ENCODE data around the gene MYZAP. TPM values are rescaled to one million over a fixed set of nuclear protein-coding genes. Genes with fewer than 3 reads are reported as not detected.

Gene MYZAP
- total and polyA plus RNA-seq, 2 of the 4 experiments (the other 2 are of a cell fraction): not detected

DNA sequence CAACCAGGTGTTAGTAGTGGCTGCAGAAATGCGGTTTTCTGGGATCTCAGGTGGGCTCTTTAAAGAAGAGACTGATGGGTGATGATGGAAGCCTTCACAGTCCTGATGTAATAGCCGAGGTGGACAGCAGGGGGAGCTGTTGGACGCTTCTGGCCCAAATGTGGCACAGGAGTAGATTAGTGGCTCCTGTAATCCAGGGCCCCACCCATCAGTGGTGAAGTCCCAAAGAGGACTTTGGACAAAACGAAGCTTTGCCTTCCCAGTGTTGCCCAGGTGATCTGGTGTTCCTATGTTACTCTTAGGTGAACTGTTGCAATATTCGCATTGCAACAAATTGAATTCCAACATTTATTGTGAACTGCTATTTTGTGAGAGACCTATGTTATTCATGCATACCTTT lies 31.8 kb upstream of the MYZAP start:
- H4K20me1 ChIP-seq (ENCODE audit: insufficient read depth, low read length): no peaks in the 10 kb centered on the region
- no peaks in the 10 kb centered on the region for H3K9me1 ChIP-seq (ENCODE audit: insufficient read depth, low read length)
- H2AFZ ChIP-seq (replicated peaks; ENCODE audit: low read length, poor library complexity): no peak overlapping the region
- H3K9ac ChIP-seq (ENCODE audit: low read depth, low read length): no peak overlapping the region
- H3K14ac ChIP-seq (replicated peaks; ENCODE audit: low read depth, low read length): no peak overlapping the region
- H3K23ac ChIP-seq (ENCODE audit: low read depth, low read length): no peak overlapping the region
- ATAC-seq (ENCODE audit: low read depth) (peak; percentile 64), DNase-seq (no peak)
- no peak overlapping the region for H2BK120ac ChIP-seq (ENCODE audit: low read depth, low read length)
- dilution Hi-C loops (cut with HindIII; ENCODE audit: low sequenced_read_pairs, unreplicated experiment) (no loop called here), in situ Hi-C loops (cut with MboI; ENCODE audit: low sequenced_read_pairs) (loop anchor here (10.0 kb wide), 1 partner anchor 305 kb away; no protein-coding TSS in a partner anchor), intact Hi-C loops (cut with micrococcal nuclease) (loop anchor here (2.0 to 10.0 kb wide), 3 partner anchors 147 to 623 kb away; partner anchors contain the start of gene POLR2M)
- no peak overlapping the region for H2BK15ac ChIP-seq (ENCODE audit: low read depth, low read length)
- no peak overlapping the region for H4K8ac ChIP-seq (ENCODE audit: low read depth in 2 of 2, low read length in 2 of 2)
- H3K4me2 ChIP-seq (ENCODE audit: low read depth, low read length): no peak overlapping the region
- no peak overlapping the region for H4K5ac ChIP-seq (ENCODE audit: low read depth, low read length)
- H3K27ac ChIP-seq (ENCODE audit: insufficient read depth, low read length): no peak overlapping the region
- WGBS, 2 experiments (ENCODE audit: extremely low coverage in 2 of 2, insufficient read length in 1 of 2): no CpG with 5 or more reads among the region's 5 CpGs
- peaks cover 13% of the 10 kb centered on the region; the same call in 1 of the 2 replicates for H3K27me3 ChIP-seq (ENCODE audit: control insufficient read depth, insufficient read depth, low read length)
- H3K4me3 ChIP-seq (ENCODE audit: insufficient read depth, low read depth, low read length): no peak overlapping the region
- H2AK5ac ChIP-seq (ENCODE audit: low read depth, low read length): no peak overlapping the region
- no peak overlapping the region for H4K91ac ChIP-seq (ENCODE audit: insufficient read depth, low read depth, low read length)
- TF ChIP-seq RAD21 (IDR thresholded peaks at IDR 0.05; ENCODE audit: low read length) (peak; percentile 50), CTCF (conservative IDR thresholded peaks at IDR 0.05; ENCODE audit: low read depth, low read length) (peak; percentile 67), BHLHE40 (IDR thresholded peaks at IDR 0.05; ENCODE audit: low read depth, low read length) (no peak), SMC3 (IDR thresholded peaks at IDR 0.05; ENCODE audit: low read depth, low read length) (peak; percentile 32; the same call in 1 of the 2 replicates)
- no peak overlapping the region for H3K56ac ChIP-seq (ENCODE audit: extremely low read depth, insufficient read depth, low read length)
- H3K79me1 ChIP-seq (ENCODE audit: low read depth in 1 of 2, low read length in 2 of 2): no peaks in the 10 kb centered on the region
- no TSS peak for BruUV-seq (replicated peaks)
- no peak overlapping the region for H2BK20ac ChIP-seq (ENCODE audit: low read depth, low read length)
- H2AK9ac ChIP-seq (replicated peaks; ENCODE audit: low read depth, low read length, poor library complexity): no peak overlapping the region
- no peaks in the 10 kb centered on the region; the same call in 1 of the 2 replicates for H3K9me3 ChIP-seq (ENCODE audit: control insufficient read depth, insufficient read depth, low read length)
- ChIA-PET POLR2A (ENCODE audit: unreplicated experiment) (no interaction called here), CTCF (interaction anchor here (0.7 to 1.0 kb wide), 2 partner anchors 107 to 623 kb away, joined by 3 read pairs; no protein-coding TSS in a partner anchor)
- H3K36me3 ChIP-seq (ENCODE audit: control insufficient read depth, insufficient read depth, low read length): no peaks in the 10 kb centered on the region
- no peak overlapping the region for H2BK5ac ChIP-seq (ENCODE audit: low read depth, low read length, poor library complexity, severe bottlenecking)
- no peaks in the 10 kb centered on the region for H3K4me1 ChIP-seq (ENCODE audit: control insufficient read depth, insufficient read depth, low read length)
- no peak overlapping the region for H3K4ac ChIP-seq (ENCODE audit: low read depth, low read length)
- no peak overlapping the region for H3K18ac ChIP-seq (ENCODE audit: low read depth, low read length)
